Measurements from ENCODE around the gene CALCOCO1.

The CALCOCO1 gene

DNA sequence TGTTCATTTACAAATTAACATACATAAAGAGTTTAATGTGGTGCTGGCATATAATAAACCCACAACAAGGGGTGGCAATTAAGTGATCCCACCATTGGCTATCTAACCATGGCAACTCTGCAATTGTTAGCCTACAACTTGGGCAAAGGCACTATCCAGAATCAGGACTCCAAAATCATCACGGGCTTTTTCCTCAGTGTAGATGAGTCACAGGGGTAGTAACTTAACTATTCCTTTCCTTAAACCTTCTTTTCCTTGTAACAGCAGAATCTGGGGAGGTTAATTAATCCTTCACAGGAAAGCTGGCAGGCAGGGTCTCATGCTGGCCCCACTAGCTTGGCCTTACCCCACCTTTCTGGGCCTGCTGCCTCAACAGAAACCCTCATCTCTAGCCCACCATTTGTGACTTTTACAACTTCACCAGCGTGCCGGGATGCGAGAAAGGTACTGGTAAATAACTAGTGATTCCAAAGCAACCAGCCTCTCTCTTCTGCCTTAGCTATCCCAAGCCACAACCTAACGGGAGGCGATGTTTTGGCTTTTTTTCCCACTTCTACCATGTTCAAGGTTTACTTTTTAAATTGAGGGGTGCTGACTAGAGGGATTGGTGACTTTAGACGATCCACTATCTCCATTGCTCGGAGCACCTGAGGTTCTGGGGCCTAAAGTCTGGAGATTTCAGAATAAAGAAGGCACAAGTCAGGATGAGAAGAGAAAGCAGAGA, 52.1 kb downstream of the CALCOCO1 start:
- H3K4me3 ChIP-seq (ENCODE audit: control insufficient read depth, low read depth, low read length): peak overlapping the region; percentile 94
- TF ChIP-seq, protein P1, sequence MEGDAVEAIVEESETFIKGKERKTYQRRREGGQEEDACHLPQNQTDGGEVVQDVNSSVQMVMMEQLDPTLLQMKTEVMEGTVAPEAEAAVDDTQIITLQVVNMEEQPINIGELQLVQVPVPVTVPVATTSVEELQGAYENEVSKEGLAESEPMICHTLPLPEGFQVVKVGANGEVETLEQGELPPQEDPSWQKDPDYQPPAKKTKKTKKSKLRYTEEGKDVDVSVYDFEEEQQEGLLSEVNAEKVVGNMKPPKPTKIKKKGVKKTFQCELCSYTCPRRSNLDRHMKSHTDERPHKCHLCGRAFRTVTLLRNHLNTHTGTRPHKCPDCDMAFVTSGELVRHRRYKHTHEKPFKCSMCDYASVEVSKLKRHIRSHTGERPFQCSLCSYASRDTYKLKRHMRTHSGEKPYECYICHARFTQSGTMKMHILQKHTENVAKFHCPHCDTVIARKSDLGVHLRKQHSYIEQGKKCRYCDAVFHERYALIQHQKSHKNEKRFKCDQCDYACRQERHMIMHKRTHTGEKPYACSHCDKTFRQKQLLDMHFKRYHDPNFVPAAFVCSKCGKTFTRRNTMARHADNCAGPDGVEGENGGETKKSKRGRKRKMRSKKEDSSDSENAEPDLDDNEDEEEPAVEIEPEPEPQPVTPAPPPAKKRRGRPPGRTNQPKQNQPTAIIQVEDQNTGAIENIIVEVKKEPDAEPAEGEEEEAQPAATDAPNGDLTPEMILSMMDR (conservative IDR thresholded peaks at IDR 0.05; ENCODE audit: control insufficient read depth, insufficient read depth, low read depth, low read length): no peak
- DNase-seq (ENCODE audit: low read depth): peak; percentile 43

DNA sequence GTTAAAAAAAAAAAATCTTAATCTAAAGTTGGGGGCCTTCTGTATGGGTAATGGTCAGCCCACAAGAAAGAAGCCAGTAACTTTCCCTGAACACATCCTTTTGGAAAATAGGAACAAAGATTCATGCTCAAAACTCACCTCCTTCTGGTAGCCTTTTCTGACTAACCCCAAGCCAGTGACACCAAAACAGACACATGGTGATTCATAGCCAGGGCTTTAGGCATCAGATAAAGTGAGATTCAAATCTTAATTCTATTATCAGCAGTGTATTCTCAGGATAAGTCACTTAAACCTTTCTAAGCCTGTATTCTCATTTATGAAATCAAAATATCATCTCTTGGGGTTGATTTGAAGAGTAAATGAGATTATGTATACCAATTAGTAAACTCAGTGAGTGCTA, 56.3 kb downstream of the CALCOCO1 start:
- no peak overlapping the region for H3K4me3 ChIP-seq (ENCODE audit: control insufficient read depth, low read depth, low read length)
- TF ChIP-seq, protein P1 (conservative IDR thresholded peaks at IDR 0.05; ENCODE audit: control insufficient read depth, insufficient read depth, low read depth, low read length): no peak
- DNase-seq (ENCODE audit: low read depth): no peak

DNA sequence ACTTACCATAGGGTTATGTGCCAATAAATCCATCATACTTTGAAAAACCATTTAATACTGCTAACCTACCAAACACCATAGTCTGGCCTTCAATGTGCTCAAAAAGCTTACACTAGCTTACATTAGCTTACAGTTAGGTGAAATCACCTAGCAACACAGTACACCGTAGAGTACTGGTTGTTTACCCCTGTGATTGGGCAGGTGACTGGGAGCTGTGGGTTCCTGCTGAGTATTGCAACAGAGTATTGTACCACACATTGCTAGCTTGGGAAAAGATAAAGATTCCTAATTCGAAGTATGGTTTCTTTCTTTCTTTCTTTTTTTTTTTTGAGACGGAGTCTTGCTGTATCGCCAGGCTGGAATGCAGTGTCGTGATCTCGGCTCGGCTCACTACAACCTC, 56.9 kb downstream of the CALCOCO1 start:
- H3K4me3 ChIP-seq (ENCODE audit: control insufficient read depth, low read depth, low read length): no peak overlapping the region
- no peak for DNase-seq (ENCODE audit: low read depth)
- TF ChIP-seq, protein P1 (conservative IDR thresholded peaks at IDR 0.05; ENCODE audit: control insufficient read depth, insufficient read depth, low read depth, low read length): no peak

DNA sequence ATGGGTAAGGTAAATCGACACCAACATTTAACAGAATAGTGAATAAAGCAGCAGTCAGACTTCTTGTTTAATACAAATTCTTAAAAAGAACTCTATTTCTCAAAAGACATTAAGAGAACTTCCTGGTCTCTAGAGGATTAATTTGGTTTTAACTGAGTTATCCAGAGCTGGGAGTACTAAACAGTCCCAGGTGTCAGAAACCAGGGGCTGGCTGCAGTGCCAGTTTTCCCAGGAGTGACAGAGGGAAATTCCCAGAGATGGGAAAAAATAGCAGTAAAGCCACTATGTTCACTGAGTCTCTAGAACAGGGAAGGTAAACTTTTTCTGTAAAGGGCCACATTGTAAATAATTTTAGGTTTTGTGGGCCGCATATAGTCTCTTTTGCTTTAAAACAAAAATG, 60.2 kb downstream of the CALCOCO1 start:
- DNase-seq (ENCODE audit: low read depth): no peak
- TF ChIP-seq, protein P1 (conservative IDR thresholded peaks at IDR 0.05; ENCODE audit: control insufficient read depth, insufficient read depth, low read depth, low read length): no peak
- no peak overlapping the region for H3K4me3 ChIP-seq (ENCODE audit: control insufficient read depth, low read depth, low read length)

DNA sequence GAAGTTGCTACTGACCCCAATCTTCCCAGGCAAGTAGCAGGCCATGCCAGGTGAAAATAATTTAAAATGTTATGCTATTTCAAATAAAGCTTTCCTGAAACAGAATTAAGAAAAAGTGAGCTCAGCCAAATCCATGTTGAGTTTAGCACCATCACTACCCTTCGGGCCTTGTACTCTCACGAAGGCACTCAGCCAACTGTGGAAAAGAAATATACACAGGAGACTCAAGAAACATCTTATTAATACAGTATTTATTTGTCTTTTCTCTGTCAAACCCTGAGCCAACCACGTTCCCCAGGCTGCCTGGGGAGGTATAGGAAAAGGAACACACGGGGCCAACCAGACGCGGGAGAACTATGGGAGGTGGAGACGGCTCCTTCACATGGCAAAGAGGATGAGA, 62.3 kb downstream of the CALCOCO1 start:
- TF ChIP-seq, protein P1 (conservative IDR thresholded peaks at IDR 0.05; ENCODE audit: control insufficient read depth, insufficient read depth, low read depth, low read length): no peak

DNA sequence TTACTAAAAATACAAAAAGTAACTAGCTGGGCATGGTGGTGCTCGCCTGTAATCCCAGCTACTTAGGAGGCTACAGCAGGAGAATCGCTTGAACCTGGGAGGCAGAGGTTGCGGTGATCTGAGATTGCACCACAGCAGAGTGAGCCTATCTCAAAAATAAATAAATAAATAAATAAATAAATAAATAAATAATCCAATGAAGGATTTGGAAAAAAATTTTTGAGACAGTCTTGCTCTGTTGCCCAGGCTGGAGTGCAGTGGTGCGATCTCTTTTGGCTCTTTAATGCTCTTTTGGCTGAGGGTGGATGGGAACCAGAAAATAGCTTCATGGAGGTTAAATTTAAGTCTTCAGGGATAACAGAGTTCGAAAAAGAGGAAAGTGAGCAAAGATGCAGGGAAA, 63.1 kb downstream of the CALCOCO1 start:
- DNase-seq (ENCODE audit: low read depth): no peak
- no peak overlapping the region for H3K4me3 ChIP-seq (ENCODE audit: control insufficient read depth, low read depth, low read length)

More for the DNA sequence above, 62.3 kb downstream of the CALCOCO1 start:
- no peak overlapping the region for H3K4me3 ChIP-seq (ENCODE audit: control insufficient read depth, low read depth, low read length)
- DNase-seq (ENCODE audit: low read depth): no peak

More for the DNA sequence above, 63.1 kb downstream of the CALCOCO1 start:
- TF ChIP-seq, protein P1 (conservative IDR thresholded peaks at IDR 0.05; ENCODE audit: control insufficient read depth, insufficient read depth, low read depth, low read length): no peak

Measured in fibroblast of mammary gland (primary cell).